Germinal center (tissue), 1 donor: ENCODE results near the gene GOLGA6L9.
"Not testable (repeated sequence)": the region's sequence is repeated elsewhere in the genome, so short reads cannot be mapped to it uniquely, and the experiment has no call there.

Source experiments
- DNase-seq: peaks from one replicate; pipeline ENCODE4 v3.0.0; 2012; ENCODE audit warnings: mixed read lengths, low spot score

Gene GOLGA6L9

GRCh38 chr15:82429693-82430092, at the start of gene GOLGA6L9:
GOLGA6L9 (plus strand) TSS chr15:82429816; CDS start chr15:82430080, 264 bp downstream.
- not testable (repeated sequence) for DNase-seq

- DNase-seq, result not testable (repeated sequence)
Measured at GRCh38 chr15:82381330-82381955, 48.2 kb upstream of the GOLGA6L9 start.

GRCh38 chr15:82387209-82387608, 42.4 kb upstream of the GOLGA6L9 start:
- DNase-seq, result not testable (repeated sequence)

- not testable (repeated sequence) for DNase-seq
Measured at GRCh38 chr15:82390152-82390551, 39.5 kb upstream of the GOLGA6L9 start.

- not testable (repeated sequence) for DNase-seq
Measured at GRCh38 chr15:82392077-82392476, 37.5 kb upstream of the GOLGA6L9 start.

- no peak for DNase-seq
Measured at GRCh38 chr15:82393671-82394070, 35.9 kb upstream of the GOLGA6L9 start.

- not testable (repeated sequence) for DNase-seq
Measured at GRCh38 chr15:82395788-82396187, 33.8 kb upstream of the GOLGA6L9 start.

GRCh38 chr15:82397817-82398216, 31.8 kb upstream of the GOLGA6L9 start:
- DNase-seq, result no peak

- DNase-seq, result no peak
Measured at GRCh38 chr15:82398785-82399184, 30.8 kb upstream of the GOLGA6L9 start.

- not testable (repeated sequence) for DNase-seq
Measured at GRCh38 chr15:82399366-82400103, 30.1 kb upstream of the GOLGA6L9 start.

GRCh38 chr15:82401918-82402317, 27.7 kb upstream of the GOLGA6L9 start:
- DNase-seq, result not testable (repeated sequence)

- DNase-seq, result not testable (repeated sequence)
Measured at GRCh38 chr15:82402341-82402740, 27.3 kb upstream of the GOLGA6L9 start.

- not testable (repeated sequence) for DNase-seq
Measured at GRCh38 chr15:82406211-82406610, 23.4 kb upstream of the GOLGA6L9 start.

GRCh38 chr15:82410306-82410705, 19.3 kb upstream of the GOLGA6L9 start:
- DNase-seq, result not testable (repeated sequence)

- DNase-seq, result not testable (repeated sequence)
Measured at GRCh38 chr15:82411595-82411994, 18.0 kb upstream of the GOLGA6L9 start.

- DNase-seq, result not testable (repeated sequence)
Measured at GRCh38 chr15:82414525-82415191, 15.0 kb upstream of the GOLGA6L9 start.

- DNase-seq, result not testable (repeated sequence)
Measured at GRCh38 chr15:82420516-82420915, 9.1 kb upstream of the GOLGA6L9 start.

- DNase-seq, result not testable (repeated sequence)
Measured at GRCh38 chr15:82420966-82421365, 8.7 kb upstream of the GOLGA6L9 start.

- not testable (repeated sequence) for DNase-seq
Measured at GRCh38 chr15:82427117-82427516, 2.5 kb upstream of the GOLGA6L9 start.

GRCh38 chr15:82445420-82445819, 15.8 kb downstream of the GOLGA6L9 start:
- not testable (repeated sequence) for DNase-seq

GRCh38 chr15:82457336-82457735, 27.7 kb downstream of the GOLGA6L9 start:
- not testable (repeated sequence) for DNase-seq

GRCh38 chr15:82465629-82466028, 36.0 kb downstream of the GOLGA6L9 start:
- not testable (repeated sequence) for DNase-seq

- not testable (repeated sequence) for DNase-seq
Measured at GRCh38 chr15:82468205-82468604, 38.6 kb downstream of the GOLGA6L9 start.
